HG03097 (cell line): ENCODE measurements around the gene WDFY3.
"Not testable (repeated sequence)": the region's sequence is repeated elsewhere in the genome, so short reads cannot be mapped to it uniquely, and the experiment has no call there.

ENCODE experiments used
- ATAC-seq: cut with Tn5 transposase; IDR thresholded peaks from one replicate; pipeline ENCODE4 v1.9.1; 2021; ENCODE audit not compliant: unreplicated experiment, low FRiP score

The WDFY3 gene

DNA sequence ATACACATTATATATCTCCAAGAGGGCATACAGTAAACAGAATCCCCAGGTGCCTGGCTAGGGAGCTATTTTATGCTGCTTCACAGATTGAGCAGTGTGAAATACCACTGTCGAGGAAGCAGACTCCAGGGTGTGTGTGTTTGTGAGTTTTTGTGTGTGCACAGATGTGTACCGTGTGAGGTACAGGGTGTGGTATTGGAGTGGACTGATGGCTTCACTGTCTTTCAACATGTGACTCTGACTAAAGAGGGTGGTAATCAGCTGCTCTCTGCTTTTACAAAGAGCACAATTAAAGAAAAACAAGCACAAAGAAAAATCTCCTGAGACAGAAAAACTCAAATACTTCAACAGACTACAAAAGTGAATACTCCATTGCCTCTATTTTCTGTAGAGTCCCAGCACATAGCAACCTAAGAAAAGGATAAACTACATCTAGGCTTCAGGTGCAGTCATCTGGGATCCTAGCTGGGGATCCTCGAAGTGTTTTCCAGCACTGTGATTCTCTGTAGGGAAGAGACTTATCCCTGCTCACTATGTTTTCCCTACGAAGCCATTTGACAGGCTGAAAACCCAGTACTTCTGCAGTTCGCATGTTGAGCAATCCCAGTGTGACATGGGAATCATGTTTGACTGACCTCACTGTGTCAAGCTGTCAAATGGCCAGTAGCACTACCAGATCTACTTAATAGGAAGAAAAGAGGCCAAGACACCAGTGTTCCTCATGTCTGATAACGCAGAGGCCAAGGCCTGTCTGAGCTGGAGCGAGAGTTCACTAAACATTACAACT, 283.2 kb downstream of the WDFY3 start:
- ATAC-seq: no peak

- not testable (repeated sequence) for ATAC-seq
These were observed 283.8 kb downstream of the WDFY3 start for GRCh38 chr4:84682661-84683060.

DNA sequence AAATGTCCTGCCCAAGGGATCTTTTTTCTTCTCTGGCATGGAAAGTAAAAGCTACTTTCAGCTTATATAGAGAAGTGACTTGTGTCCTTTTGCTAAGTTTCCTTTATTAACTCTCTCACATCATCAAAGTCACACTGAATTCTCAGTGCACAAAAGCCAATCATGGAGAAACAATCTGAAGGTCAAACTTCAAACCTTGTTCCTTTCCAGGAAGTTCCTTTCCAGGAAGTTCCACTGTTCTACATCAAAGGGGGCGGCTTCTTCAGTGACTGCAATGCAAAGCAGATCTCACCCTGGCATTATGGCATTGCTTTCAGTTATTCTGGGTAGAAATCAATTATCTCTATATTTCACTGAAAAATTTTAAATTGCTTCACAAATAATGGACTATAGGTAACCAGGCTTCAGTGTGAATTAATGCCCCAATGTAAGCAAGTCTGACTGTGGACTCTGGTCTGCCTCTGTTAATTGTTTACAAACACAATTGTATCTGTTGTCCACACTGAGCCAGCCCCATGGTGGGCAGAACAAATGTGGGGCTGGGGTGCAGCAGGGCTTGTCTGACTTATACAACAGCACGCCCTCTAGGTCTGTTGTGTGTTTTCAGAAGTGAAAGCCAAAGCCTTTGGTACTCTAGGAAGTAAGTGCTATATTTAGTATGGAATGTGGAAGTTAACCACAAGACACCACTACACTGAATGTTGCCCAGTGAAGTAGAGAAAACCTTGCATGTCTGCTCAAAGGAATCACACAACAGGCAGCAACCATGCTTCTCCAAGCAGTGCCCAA, 284.8 kb downstream of the WDFY3 start:
- no peak for ATAC-seq

- ATAC-seq: no peak
These were observed 285.5 kb downstream of the WDFY3 start for GRCh38 chr4:84680956-84681355.

GRCh38 chr4:84678976-84679744, 287.3 kb downstream of the WDFY3 start:
- ATAC-seq: no peak

- ATAC-seq: no peak
These were observed 288.5 kb downstream of the WDFY3 start for GRCh38 chr4:84677995-84678394.

DNA sequence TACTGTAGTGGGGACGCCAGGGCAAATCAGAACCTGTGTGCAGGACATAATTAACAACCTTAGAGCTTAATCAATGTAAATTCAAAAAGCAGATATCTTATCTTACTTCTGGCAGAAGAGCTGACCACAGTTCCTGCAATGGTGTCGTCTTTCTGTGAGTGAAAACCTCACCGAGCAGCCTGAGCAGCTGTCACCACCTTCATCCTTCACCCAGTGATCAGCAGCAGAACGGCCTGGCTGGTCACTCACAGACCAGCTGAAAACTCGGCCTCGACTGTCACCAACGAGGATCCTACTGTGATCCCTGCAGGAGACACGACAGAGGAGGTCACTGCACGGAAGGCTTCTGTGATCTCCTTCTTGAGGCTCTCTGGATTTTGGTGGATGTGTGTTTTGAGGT, 289.4 kb downstream of the WDFY3 start:
- no peak for ATAC-seq

GRCh38 chr4:84673475-84674240, 292.8 kb downstream of the WDFY3 start:
- no peak for ATAC-seq

GRCh38 chr4:84672177-84672576, 294.3 kb downstream of the WDFY3 start:
- ATAC-seq: no peak

DNA sequence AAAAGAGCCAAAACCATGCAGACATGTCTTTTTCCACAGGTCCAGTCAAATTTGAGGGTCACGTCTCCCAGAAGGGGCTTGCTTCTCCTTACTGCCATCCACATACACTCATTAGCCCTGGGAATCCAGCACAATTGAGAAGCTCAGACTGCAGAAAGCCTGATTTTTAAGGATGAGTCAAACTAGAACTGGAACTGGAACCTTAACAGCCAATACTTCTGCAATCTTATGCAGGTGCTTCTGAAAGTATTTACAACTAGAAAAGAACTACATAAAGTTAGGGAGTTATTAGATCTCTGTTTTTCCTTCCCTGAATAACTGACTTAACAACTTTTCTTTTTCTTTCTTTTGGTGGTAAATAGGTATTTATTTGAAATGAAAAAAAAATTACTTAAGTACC, 297.3 kb downstream of the WDFY3 start:
- ATAC-seq: no peak

DNA sequence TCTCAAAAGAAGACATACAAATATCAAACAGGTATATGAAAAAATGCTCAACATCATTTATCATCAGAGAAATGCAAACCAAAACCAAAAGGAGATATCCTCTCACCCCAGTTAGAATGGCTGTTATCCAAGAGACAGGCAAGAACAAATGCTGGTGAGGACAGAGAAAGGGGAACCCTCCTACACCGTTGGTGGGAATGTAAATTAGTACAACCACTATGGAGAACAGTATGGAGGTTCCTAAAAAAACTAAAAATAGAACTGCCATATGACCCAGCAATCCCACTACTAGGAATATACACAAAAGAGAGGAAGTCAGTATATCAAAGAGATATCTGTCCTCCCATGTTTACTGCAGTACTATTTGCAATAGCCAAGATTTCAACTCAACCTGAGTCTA, 300.1 kb downstream of the WDFY3 start:
- ATAC-seq: no peak

DNA sequence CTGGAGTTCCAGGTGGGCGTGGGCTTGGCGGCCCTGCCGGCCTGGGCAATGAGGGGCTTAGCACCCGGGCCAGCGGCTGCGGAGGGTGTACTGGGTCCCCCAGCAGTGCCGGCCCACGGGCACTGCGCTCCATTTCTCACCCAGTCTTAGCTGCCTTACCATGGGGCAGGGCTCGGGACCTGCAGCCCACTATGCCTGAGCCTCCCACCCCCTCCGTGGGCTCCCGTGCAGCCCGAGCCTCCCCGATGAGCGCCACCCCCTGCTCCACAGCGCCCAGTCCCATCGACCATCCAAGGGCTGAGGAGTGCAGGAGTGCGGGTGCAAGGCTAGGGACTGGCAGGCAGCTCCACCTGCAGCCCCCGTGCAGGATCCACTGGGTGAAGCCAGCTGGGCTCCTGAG, 301.7 kb downstream of the WDFY3 start:
- not testable (repeated sequence) for ATAC-seq

DNA sequence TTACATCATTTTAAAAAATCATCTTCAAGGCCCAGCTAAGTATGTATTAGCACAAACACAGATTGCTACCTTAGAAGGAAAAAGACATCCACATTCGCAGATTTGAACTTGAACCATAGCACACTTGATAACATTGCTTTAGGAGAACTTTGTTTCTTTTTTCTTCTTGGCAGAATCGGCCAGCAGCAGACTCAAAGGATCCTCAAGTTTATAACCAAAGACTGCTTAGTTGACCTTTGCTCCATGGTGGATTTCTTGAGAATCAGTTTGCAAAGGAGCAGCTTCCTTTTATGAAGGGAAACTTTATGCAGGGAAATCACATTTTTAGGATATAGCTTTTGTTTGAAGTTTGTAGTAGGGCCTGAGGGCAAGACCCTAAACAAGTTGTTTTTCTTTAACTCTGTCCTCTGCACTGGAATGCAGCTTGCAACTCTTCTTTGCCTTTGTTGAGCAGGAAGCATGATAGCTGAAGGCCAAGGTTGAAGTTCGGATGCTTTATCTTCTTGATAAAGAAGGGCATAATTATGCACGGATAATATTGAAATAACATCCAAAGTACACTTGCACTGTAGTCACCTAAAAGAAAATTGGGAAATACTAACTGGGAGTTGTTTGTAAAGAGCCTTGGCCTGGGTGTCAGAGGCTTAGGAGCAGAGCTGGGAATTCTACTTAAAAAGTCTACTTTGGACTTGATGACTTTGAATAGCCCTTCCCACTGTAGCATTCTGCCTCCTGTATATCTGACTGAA, 305.1 kb downstream of the WDFY3 start:
- no peak for ATAC-seq

DNA sequence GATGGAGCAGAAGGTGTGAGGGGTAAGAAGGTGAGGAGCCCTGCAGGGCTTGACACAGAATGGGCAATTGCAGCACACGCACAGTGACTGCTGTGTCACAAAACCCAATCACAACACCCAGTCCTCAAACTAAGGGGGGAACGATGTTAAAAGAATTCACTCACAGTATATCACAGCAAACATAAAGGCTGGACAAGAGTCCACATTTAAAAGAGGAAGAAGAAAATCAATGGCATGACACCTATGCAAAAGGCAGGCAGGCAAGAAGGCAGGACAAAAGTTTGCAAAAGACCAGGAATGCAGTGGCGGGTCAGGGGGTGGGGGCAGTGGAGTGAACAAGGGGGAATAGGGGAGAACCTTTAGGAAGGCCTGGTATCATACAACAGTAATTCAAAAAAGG, 305.9 kb downstream of the WDFY3 start:
- no peak for ATAC-seq

DNA sequence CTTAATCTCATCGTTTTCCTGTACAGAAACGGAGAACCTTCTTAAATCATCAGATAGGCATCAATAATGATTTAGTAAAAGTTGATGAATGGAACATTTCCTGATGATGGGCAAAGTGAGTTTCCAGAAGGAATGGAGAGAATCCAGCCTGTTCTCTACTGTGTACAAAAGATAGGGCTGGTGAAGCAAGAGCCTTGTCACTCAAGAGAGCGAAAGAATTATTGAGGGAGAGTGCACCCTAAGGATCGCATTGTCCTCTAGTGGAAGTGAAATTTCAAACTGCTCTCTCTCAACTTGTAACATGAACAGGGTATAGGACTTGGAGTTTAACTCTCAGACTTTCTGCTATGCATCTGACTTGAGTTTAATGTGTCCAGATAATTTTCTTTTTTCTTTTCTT, 314.0 kb downstream of the WDFY3 start:
- ATAC-seq: no peak

DNA sequence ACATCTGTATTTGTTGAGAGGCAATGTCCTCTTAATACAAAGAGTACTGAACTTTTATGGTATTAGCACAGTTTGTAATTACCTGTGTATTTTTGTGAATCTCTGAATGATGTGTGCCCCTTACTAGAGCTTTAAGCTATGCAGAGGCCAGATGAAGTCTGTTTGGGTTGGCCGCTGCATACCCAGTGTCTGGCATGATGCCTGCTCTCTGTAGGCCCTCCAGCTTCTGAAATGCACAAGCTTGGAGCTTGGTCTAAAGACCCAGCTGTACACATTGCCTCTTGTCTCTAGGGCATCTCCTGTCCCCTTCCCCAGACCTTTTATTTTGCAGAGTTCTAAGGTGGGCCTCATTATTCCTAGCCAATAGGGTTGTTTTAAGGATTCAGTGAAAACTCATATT, 315.0 kb downstream of the WDFY3 start:
- no peak for ATAC-seq

GRCh38 chr4:84648863-84649647, 317.4 kb downstream of the WDFY3 start:
- no peak for ATAC-seq

DNA sequence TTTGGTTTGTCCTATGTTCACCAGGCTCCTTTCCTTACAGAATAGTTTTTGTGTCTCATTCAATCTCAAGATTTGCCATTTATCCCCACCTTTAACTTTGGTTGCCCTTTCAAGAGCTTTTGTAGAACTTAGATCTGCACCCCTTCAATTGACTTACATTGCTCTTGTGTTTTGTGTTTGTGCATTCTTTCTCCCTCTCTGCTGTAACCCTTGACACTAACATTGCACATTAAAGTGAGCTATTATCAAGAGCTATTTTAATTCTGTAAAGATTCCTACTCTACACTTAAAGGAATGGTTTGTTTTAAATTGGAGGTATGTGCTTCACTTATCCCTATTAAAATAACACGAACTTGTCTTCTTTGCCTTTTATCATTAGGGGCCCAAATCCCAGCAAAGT, 318.3 kb downstream of the WDFY3 start:
- ATAC-seq: no peak

- ATAC-seq: no peak
These were observed 319.1 kb downstream of the WDFY3 start for GRCh38 chr4:84647312-84647884.
